Measurements from ENCODE around the gene GRIP1. TPM values are rescaled to one million over a fixed set of nuclear protein-coding genes. Genes with fewer than 3 reads are reported as not detected.

The GRIP1 gene
- total RNA-seq, 3 donors from 2014 or later (not counting 1 experiment from before 2014, with no cell fraction given), result 1.3 to 3.6 (median 1.7) TPM

GRCh38 chr12:66340131-66340530 lies 338.7 kb downstream of the GRIP1 start:
- no peak for DNase-seq
- no peak overlapping the region for H3K4me3 Mint-ChIP-seq
- no peaks in the 10 kb centered on the region for H3K27me3 ChIP-seq (ENCODE audit: control insufficient read depth, insufficient read depth, low read length)
- no peak overlapping the region for H3K27ac Mint-ChIP-seq
- TF ChIP-seq CTCF (IDR thresholded peaks at IDR 0.05), result no peak
- no peak overlapping the region for H3K27ac ChIP-seq (ENCODE audit: low read length)
- peaks cover 28% of the 10 kb centered on the region for H3K36me3 ChIP-seq (ENCODE audit: control insufficient read depth, insufficient read depth, low read length)
- no peaks in the 10 kb centered on the region for H3K9me3 Mint-ChIP-seq
- no peaks in the 10 kb centered on the region for H3K4me1 ChIP-seq (ENCODE audit: control insufficient read depth, insufficient read depth, low read length)
- H3K9me3 ChIP-seq (ENCODE audit: control insufficient read depth, insufficient read depth, low read length), result peaks cover 6% of the 10 kb centered on the region
- no peak overlapping the region for H3K4me3 ChIP-seq (ENCODE audit: low read length)
- no peaks in the 10 kb centered on the region for H3K27me3 Mint-ChIP-seq (ENCODE audit: low read depth in 2 of 2)
- intact Hi-C loops (cut with micrococcal nuclease), result no loop called here
- peaks cover 9 to 11% of the 10 kb centered on the region in 2 donors for H3K4me1 Mint-ChIP-seq
- ATAC-seq, result no peak
- peaks cover 12% of the 10 kb centered on the region for H3K36me3 Mint-ChIP-seq
- 100% methylated on average over 1 of the region's 2 CpGs for WGBS (ENCODE audit: insufficient coverage)

- WGBS (ENCODE audit: insufficient coverage), result 92% methylated on average over 1 of the region's 2 CpGs
- Mint-ChIP-seq H3K4me1 (no peaks in the 10 kb centered on the region), H3K36me3 (peaks cover 10% of the 10 kb centered on the region), H3K9me3 (no peaks in the 10 kb centered on the region), H3K27me3 (ENCODE audit: low read depth in 2 of 2) (no peaks in the 10 kb centered on the region), H3K27ac (no peak overlapping the region), H3K4me3 (no peak overlapping the region)
- ATAC-seq (no peak), DNase-seq (no peak)
- peaks cover 6% of the 10 kb centered on the region for H3K9me3 ChIP-seq (ENCODE audit: control insufficient read depth, insufficient read depth, low read length)
- H3K4me3 ChIP-seq (ENCODE audit: low read length), result no peak overlapping the region
- no peak for TF ChIP-seq CTCF (IDR thresholded peaks at IDR 0.05)
- no peaks in the 10 kb centered on the region for H3K4me1 ChIP-seq (ENCODE audit: control insufficient read depth, insufficient read depth, low read length)
- H3K27me3 ChIP-seq (ENCODE audit: control insufficient read depth, insufficient read depth, low read length), result no peaks in the 10 kb centered on the region
- peaks cover 32% of the 10 kb centered on the region for H3K36me3 ChIP-seq (ENCODE audit: control insufficient read depth, insufficient read depth, low read length)
- no peak overlapping the region for H3K27ac ChIP-seq (ENCODE audit: low read length)
- intact Hi-C loops (cut with micrococcal nuclease), result no loop called here
Measured at GRCh38 chr12:66337381-66338010, 341.4 kb downstream of the GRIP1 start.

GRCh38 chr12:66335746-66336145 lies 343.1 kb downstream of the GRIP1 start:
- H3K36me3 ChIP-seq (ENCODE audit: control insufficient read depth, insufficient read depth, low read length), result peaks cover 40% of the 10 kb centered on the region

More at GRCh38 chr12:66335746-66336145, 343.1 kb downstream of the GRIP1 start:
- WGBS (ENCODE audit: insufficient coverage), result 100% methylated on average over 1 of the region's 2 CpGs
- H3K9me3 Mint-ChIP-seq, result no peaks in the 10 kb centered on the region
- intact Hi-C loops (cut with micrococcal nuclease), result no loop called here
- DNase-seq (no peak), ATAC-seq (no peak)
- H3K4me1 ChIP-seq (ENCODE audit: control insufficient read depth, insufficient read depth, low read length), result no peaks in the 10 kb centered on the region
- no peak overlapping the region for H3K27ac Mint-ChIP-seq
- H3K4me3 Mint-ChIP-seq, result no peak overlapping the region
- peaks cover 0 to 4% of the 10 kb centered on the region in 2 donors for H3K4me1 Mint-ChIP-seq
- no peak overlapping the region for H3K27ac ChIP-seq (ENCODE audit: low read length)
- H3K9me3 ChIP-seq (ENCODE audit: control insufficient read depth, insufficient read depth, low read length), result no peaks in the 10 kb centered on the region
- H3K27me3 ChIP-seq (ENCODE audit: control insufficient read depth, insufficient read depth, low read length), result no peaks in the 10 kb centered on the region
- H3K4me3 ChIP-seq (ENCODE audit: low read length), result no peak overlapping the region
- H3K36me3 Mint-ChIP-seq, result peaks cover 27% of the 10 kb centered on the region
- no peaks in the 10 kb centered on the region for H3K27me3 Mint-ChIP-seq (ENCODE audit: low read depth in 2 of 2)
- no peak for TF ChIP-seq CTCF (IDR thresholded peaks at IDR 0.05)

All from natural killer cell (primary cell).